ENCODE data around the gene ZNF783. TPM values are rescaled to one million over a fixed set of nuclear protein-coding genes. Genes with fewer than 3 reads are reported as not detected.

The ZNF783 gene
- total RNA-seq (2022; extraction: Qiagen RNA extraction; ENCODE audit: low read depth): 5.1 to 6.8 TPM (median 5.8 TPM) in 5 replicates

DNA sequence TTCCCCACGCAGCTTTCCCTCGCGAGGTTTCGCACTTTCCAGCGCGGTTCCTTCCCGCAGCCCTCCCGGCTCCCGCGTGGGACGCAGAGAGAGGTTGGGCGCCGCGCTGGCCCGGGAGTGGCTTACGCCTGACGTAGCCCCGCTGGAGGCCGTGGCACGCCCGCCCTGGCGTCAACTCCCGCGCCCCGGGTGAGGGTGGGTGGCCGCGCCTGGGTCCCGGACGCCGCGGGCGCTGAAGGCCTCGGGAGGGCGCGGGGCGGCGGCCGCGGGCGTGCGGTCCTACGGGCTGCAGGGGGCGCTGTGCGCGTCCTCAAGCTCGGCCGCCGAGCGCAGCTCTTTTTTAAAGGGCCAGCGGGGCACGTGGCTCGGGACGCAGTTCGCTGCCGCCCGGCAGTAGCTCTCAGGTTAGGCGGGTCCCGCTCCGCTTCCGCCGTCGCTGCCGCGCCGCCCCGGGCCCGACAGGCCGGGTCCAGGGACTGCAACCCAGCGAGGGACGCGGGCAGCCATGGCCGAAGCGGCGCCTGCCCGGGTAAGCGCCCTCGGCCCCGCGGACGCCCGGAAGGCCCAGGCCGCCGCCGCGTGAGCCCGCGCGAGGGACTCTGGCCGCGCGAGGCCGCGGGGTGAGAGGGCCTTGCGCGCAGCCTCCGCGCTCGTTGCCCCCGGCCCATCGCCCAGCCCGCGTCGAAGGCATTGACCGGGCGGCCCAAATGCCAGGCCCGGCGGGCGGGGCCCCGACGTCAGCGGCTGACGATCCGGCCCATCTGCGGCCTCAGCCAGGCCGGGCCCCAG is at the start of gene ZNF783:
Gene ZNF783, plus strand, starts transcription at position 368 of the 789 bp plus-strand sequence. Its CDS starts 138 bp downstream, at position 506.

DNA sequence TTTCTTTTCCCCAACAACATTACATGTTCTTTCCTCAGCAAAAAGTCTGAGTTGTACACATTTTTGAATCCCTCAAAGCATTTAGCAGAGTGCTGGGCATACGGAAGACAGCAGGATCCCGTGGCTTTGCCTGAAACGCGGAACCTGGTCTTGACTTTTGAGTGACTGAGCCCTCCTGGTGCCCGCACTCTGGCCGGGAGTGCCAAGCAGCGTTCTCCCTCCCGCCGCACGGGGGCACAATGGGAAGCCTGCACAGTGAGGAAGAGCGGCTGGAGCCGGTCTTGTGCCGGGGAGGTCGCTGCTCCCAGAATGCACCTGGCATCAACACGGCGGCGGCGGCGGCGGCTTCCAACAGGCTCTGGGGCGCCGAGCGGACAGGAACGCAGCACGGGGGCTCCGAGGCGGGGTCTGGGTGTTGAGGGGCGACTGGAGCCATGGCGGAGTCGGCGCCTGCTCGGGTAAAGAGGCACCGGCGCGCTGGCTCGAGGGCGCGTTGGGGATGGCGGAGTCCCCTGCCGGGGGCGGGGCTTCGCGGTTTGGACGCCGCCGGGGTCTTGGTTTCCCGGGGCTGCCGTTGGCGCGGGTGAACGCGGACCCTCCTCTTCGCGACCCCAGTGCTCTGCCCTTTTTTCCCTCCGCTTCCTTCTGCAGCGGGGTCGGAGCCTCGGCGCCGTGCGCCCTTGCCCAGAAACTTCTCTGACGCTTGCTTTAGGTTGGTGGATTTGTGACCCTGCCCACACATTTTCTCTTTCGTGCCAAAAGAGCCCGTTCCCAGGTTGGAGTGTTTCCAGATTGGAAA is 22.5 kb upstream of the ZNF783 start, which contains the start of gene ZNF212:
Gene ZNF212, plus strand, starts transcription at position 307 of the 799 bp plus-strand sequence. Its CDS starts 128 bp downstream, at position 435.

Other genes with a start within 250 kb of the ZNF783 start
- 174 to 189 TPM (median 181 TPM) in 5 replicates for gene PDIA4, start 233.7 kb upstream of the ZNF783 start, total RNA-seq (2022; extraction: Qiagen RNA extraction; ENCODE audit: low read depth)
- 5.3 to 6.8 TPM (median 6.5 TPM) in 5 replicates for gene ZNF786, start 171.5 kb upstream of the ZNF783 start, total RNA-seq (2022; extraction: Qiagen RNA extraction; ENCODE audit: low read depth)
- 1.1 to 2.4 TPM (median 1.4 TPM) in 5 replicates for gene ZNF425, start 135.9 kb upstream of the ZNF783 start, total RNA-seq (2022; extraction: Qiagen RNA extraction; ENCODE audit: low read depth)
- 7.4 to 10.1 TPM (median 8.9 TPM) in 5 replicates for gene ZNF398, start 114.7 kb upstream of the ZNF783 start, total RNA-seq (2022; extraction: Qiagen RNA extraction; ENCODE audit: low read depth)
- 20.9 to 26.4 TPM (median 25.3 TPM) in 5 replicates for gene ZNF282, start 66.7 kb upstream of the ZNF783 start, total RNA-seq (2022; extraction: Qiagen RNA extraction; ENCODE audit: low read depth)
- gene ZNF212, start 22.5 kb upstream of the ZNF783 start, total RNA-seq (2022; extraction: Qiagen RNA extraction; ENCODE audit: low read depth): 11.8 to 12.8 TPM (median 12.4 TPM) in 5 replicates
- 16.2 to 22.7 TPM (median 21.9 TPM) in 5 replicates for gene ZNF777, start 198.9 kb downstream of the ZNF783 start, total RNA-seq (2022; extraction: Qiagen RNA extraction; ENCODE audit: low read depth)
- 13.8 to 20.1 TPM (median 17.5 TPM) in 5 replicates for gene ZNF746, start 235.6 kb downstream of the ZNF783 start, total RNA-seq (2022; extraction: Qiagen RNA extraction; ENCODE audit: low read depth)

Measured in A549 treated with RU486 at 1 μM for 4 hours (cell line).